Neural cell (in vitro differentiated cells): Measurements from ENCODE around the gene MAMLD1.

Experiments
- EP300 ChIP-seq: fragments of 450-650 bp; conservative IDR thresholded peaks from 2 replicates; pipeline ENCODE4 v1.6.1; 2014; ENCODE audit warnings: antibody characterized with exemption, mild to moderate bottlenecking, moderate library complexity; ENCODE audit not compliant: poor library complexity, severe bottlenecking
- RAD21 ChIP-seq: fragments of 450-650 bp; conservative IDR thresholded peaks from 2 replicates; pipeline ENCODE4 v1.6.1; 2014; ENCODE audit warnings: antibody characterized with exemption, mild to moderate bottlenecking, moderate library complexity
- TF ChIP-seq, protein P1 (sequence below): fragments of 450-650 bp; IDR thresholded peaks from 2 replicates; pipeline ENCODE4 v1.5.1; 2014; ENCODE audit warnings: antibody characterized with exemption, mild to moderate bottlenecking, moderate library complexity; ENCODE audit not compliant: poor library complexity, severe bottlenecking

GRCh38 chrX:150495496-150495895 is 132.4 kb downstream of the MAMLD1 start:
- TF ChIP-seq, protein P1, sequence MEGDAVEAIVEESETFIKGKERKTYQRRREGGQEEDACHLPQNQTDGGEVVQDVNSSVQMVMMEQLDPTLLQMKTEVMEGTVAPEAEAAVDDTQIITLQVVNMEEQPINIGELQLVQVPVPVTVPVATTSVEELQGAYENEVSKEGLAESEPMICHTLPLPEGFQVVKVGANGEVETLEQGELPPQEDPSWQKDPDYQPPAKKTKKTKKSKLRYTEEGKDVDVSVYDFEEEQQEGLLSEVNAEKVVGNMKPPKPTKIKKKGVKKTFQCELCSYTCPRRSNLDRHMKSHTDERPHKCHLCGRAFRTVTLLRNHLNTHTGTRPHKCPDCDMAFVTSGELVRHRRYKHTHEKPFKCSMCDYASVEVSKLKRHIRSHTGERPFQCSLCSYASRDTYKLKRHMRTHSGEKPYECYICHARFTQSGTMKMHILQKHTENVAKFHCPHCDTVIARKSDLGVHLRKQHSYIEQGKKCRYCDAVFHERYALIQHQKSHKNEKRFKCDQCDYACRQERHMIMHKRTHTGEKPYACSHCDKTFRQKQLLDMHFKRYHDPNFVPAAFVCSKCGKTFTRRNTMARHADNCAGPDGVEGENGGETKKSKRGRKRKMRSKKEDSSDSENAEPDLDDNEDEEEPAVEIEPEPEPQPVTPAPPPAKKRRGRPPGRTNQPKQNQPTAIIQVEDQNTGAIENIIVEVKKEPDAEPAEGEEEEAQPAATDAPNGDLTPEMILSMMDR = no peak
- TF ChIP-seq RAD21 (no peak), EP300 (no peak)
